ENCODE data around the gene RPS6KA5. TPM values are rescaled to one million over a fixed set of nuclear protein-coding genes. Genes with fewer than 3 reads are reported as not detected.
"Not testable (repeated sequence)": the region's sequence is repeated elsewhere in the genome, so short reads cannot be mapped to it uniquely, and the experiment has no call there.

RPS6KA5 gene
- total RNA-seq, 1 donor from 2014 or later: 16.6 TPM

- no peaks in the 10 kb centered on the region for H3K4me1 Mint-ChIP-seq (ENCODE audit: low read depth)
- intact Hi-C loops (cut with micrococcal nuclease): no loop called here
- no peak overlapping the region for H3K27ac Mint-ChIP-seq
- H3K4me3 Mint-ChIP-seq: no peak overlapping the region
- peaks cover 2% of the 10 kb centered on the region for H3K36me3 Mint-ChIP-seq (ENCODE audit: low read depth)
- peaks cover 2% of the 10 kb centered on the region for H3K27me3 Mint-ChIP-seq (ENCODE audit: insufficient read depth)
- no peak for DNase-seq (ENCODE audit: low spot score)
- H3K9me3 Mint-ChIP-seq: no peaks in the 10 kb centered on the region
Observed at GRCh38 chr14:90858511-90858910, 201.9 kb downstream of the RPS6KA5 start.

DNA sequence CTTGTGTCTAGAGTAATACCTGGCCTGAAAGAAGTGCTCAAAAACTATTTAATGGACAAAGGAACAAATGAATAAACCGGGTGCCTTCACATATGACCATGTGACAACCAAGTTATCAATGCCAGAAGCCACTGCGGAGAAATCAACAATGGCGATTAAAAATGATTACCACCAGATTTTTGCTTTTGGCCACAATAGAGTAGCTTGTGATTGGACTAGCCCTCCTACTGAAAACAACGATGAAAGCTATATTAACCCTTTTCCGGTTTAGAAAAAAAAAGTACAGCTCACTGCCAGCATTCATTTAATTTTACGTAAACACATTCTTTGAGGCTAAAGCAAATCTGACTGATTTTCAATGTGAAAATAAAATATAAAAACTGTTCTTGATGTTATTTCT, 202.6 kb downstream of the RPS6KA5 start:
- H3K4me3 Mint-ChIP-seq: no peak overlapping the region
- no peak overlapping the region for H3K27ac Mint-ChIP-seq
- H3K36me3 Mint-ChIP-seq (ENCODE audit: low read depth): peaks cover 2% of the 10 kb centered on the region
- H3K27me3 Mint-ChIP-seq (ENCODE audit: insufficient read depth): peaks cover 2% of the 10 kb centered on the region
- no peaks in the 10 kb centered on the region for H3K4me1 Mint-ChIP-seq (ENCODE audit: low read depth)
- intact Hi-C loops (cut with micrococcal nuclease): no loop called here
- DNase-seq (ENCODE audit: low spot score): no peak
- H3K9me3 Mint-ChIP-seq: no peaks in the 10 kb centered on the region

DNA sequence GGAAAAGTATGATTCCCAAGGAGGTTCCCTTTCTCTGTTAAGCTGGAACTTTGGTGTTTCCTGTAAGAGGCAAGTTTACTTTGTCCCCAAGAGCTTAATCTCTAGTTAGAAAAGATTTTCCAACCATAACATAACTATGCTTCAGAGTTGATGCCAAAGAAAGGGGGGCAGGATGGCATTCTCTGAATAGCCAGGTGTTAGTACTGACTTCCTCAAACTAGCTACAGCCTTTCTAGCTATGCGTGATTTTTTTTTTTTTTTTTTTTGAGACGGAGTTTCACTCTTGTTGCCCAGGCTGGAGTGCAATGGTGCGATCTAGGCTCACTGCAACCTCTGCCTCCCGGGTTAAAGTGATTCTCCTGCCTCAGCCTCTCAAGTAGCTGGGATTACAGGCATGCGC, 204.3 kb downstream of the RPS6KA5 start:
- H3K27ac Mint-ChIP-seq; intact Hi-C loops (cut with micrococcal nuclease); DNase-seq (ENCODE audit: low spot score); H3K9me3 Mint-ChIP-seq; H3K27me3 Mint-ChIP-seq (ENCODE audit: insufficient read depth); H3K36me3 Mint-ChIP-seq (ENCODE audit: low read depth); H3K4me1 Mint-ChIP-seq (ENCODE audit: low read depth); H3K4me3 Mint-ChIP-seq: not testable (repeated sequence)

DNA sequence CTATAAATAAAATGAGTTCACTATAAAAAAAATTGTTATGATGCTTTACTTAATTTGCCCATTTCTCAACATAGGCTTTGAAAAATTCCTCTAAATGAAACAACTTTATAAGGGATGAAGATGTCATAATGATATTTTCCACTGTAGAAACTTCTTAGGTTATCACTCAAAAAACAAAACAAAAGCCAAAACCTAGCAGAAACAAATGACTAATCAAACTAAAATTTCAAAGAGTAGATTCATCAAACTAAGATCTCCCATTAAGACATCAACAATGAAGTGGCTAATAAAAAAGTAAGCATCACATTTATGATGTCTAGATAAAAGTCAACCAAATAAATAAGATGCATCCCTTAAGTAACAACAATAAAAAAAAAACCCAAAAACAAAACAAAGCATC, 207.3 kb downstream of the RPS6KA5 start:
- no peaks in the 10 kb centered on the region for H3K36me3 Mint-ChIP-seq (ENCODE audit: low read depth)
- DNase-seq (ENCODE audit: low spot score): no peak
- intact Hi-C loops (cut with micrococcal nuclease): no loop called here
- H3K4me3 Mint-ChIP-seq: no peak overlapping the region
- H3K9me3 Mint-ChIP-seq: no peaks in the 10 kb centered on the region
- H3K27me3 Mint-ChIP-seq (ENCODE audit: insufficient read depth): no peaks in the 10 kb centered on the region
- H3K4me1 Mint-ChIP-seq (ENCODE audit: low read depth): no peaks in the 10 kb centered on the region
- H3K27ac Mint-ChIP-seq: no peak overlapping the region

GRCh38 chr14:90851327-90852036, 209.0 kb downstream of the RPS6KA5 start:
- intact Hi-C loops (cut with micrococcal nuclease): no loop called here
- H3K36me3 Mint-ChIP-seq (ENCODE audit: low read depth): no peaks in the 10 kb centered on the region

DNA sequence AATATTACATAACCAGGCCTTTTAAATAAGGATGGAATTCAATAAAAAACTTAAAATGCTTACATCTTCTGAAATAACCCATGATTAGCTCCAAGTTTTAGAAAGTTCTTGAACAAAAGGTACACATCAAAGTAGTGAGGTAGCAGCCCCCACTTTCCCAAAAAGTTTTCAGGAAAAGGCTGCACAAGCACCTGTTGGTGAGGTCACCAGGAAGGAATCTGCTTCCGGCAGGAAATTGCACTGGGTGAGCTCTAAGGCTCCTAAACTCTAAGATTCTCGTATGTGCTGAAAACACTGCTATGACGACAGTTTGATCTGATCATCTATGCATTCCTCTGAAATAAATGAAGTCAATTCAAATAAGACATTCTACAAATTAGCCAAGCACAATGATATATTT, 210.0 kb downstream of the RPS6KA5 start:
- Mint-ChIP-seq H3K4me1 (ENCODE audit: low read depth) (no peaks in the 10 kb centered on the region), H3K4me3 (no peak overlapping the region), H3K27me3 (ENCODE audit: insufficient read depth) (no peaks in the 10 kb centered on the region), H3K27ac (no peak overlapping the region), H3K9me3 (no peaks in the 10 kb centered on the region), H3K36me3 (ENCODE audit: low read depth) (no peaks in the 10 kb centered on the region)
- DNase-seq (ENCODE audit: low spot score): no peak
- intact Hi-C loops (cut with micrococcal nuclease): no loop called here

More at GRCh38 chr14:90851327-90852036, 209.0 kb downstream of the RPS6KA5 start:
- H3K9me3 Mint-ChIP-seq: no peaks in the 10 kb centered on the region
- H3K27ac Mint-ChIP-seq: no peak overlapping the region
- H3K27me3 Mint-ChIP-seq (ENCODE audit: insufficient read depth): no peaks in the 10 kb centered on the region
- no peak for DNase-seq (ENCODE audit: low spot score)
- no peaks in the 10 kb centered on the region for H3K4me1 Mint-ChIP-seq (ENCODE audit: low read depth)
- H3K4me3 Mint-ChIP-seq: no peak overlapping the region

DNA sequence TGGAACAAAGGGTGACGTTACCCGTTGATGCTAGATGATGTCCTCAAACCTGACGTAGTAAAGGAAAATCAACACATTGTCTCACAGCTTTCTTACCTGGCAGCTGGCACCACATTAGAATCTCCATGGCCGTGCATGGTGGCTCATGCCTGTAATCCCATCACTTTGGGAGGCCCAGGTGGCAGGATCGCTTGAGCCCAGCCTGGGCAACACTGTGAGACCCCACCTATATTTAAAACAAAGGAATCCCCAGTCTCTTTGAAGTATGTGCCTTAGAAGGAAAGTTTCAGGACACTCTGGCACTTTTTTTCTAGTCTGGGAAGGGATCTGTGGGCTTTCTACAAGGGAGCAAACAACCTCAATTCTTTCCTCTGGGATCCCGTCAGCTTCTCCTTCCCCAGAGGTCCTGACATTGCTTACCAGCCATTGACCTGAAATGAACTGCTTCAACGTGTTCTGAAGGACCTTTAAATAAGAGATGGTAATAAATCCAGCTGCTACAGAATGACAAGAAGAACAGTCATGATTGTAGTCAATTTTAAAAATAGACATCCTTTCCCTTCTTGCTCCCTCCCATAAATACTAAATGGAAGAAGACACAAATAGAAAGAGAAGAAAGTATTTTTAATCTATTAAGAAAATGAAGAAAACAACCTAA, 210.5 kb downstream of the RPS6KA5 start:
- no peak overlapping the region for H3K27ac Mint-ChIP-seq
- H3K4me1 Mint-ChIP-seq (ENCODE audit: low read depth): no peaks in the 10 kb centered on the region
- intact Hi-C loops (cut with micrococcal nuclease): no loop called here
- no peaks in the 10 kb centered on the region for H3K36me3 Mint-ChIP-seq (ENCODE audit: low read depth)
- no peak for DNase-seq (ENCODE audit: low spot score)
- no peaks in the 10 kb centered on the region for H3K27me3 Mint-ChIP-seq (ENCODE audit: insufficient read depth)
- no peaks in the 10 kb centered on the region for H3K9me3 Mint-ChIP-seq
- no peak overlapping the region for H3K4me3 Mint-ChIP-seq

- no peak for DNase-seq (ENCODE audit: low spot score)
- no peak overlapping the region for H3K27ac Mint-ChIP-seq
- H3K4me1 Mint-ChIP-seq (ENCODE audit: low read depth): no peaks in the 10 kb centered on the region
- no peaks in the 10 kb centered on the region for H3K27me3 Mint-ChIP-seq (ENCODE audit: insufficient read depth)
- no peaks in the 10 kb centered on the region for H3K36me3 Mint-ChIP-seq (ENCODE audit: low read depth)
- intact Hi-C loops (cut with micrococcal nuclease): no loop called here
- no peak overlapping the region for H3K4me3 Mint-ChIP-seq
- no peaks in the 10 kb centered on the region for H3K9me3 Mint-ChIP-seq
Observed at GRCh38 chr14:90848944-90849731, 211.3 kb downstream of the RPS6KA5 start.

DNA sequence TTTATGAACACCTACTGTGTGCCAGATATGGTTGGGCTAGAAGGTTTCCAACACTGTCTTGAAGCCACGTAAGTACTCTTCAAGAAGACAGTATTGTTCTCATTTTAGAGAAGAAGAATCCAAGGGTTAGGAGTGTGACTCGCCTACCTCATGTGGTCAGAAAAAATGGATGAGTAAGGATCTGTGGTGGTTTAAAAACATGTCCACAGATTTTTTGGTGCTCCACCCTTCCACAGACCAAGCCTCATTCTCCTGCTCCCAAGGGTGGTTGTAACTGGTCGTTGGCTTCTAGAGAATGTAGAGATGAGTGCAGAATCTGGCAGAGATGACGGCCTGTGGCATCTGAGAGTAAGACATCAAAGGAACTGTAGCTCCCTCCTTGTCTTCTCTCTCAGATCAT, 213.9 kb downstream of the RPS6KA5 start:
- H3K9me3 Mint-ChIP-seq: no peaks in the 10 kb centered on the region
- no peaks in the 10 kb centered on the region for H3K27me3 Mint-ChIP-seq (ENCODE audit: insufficient read depth)
- H3K36me3 Mint-ChIP-seq (ENCODE audit: low read depth): no peaks in the 10 kb centered on the region
- intact Hi-C loops (cut with micrococcal nuclease): no loop called here
- H3K27ac Mint-ChIP-seq: no peak overlapping the region
- no peaks in the 10 kb centered on the region for H3K4me1 Mint-ChIP-seq (ENCODE audit: low read depth)
- H3K4me3 Mint-ChIP-seq: no peak overlapping the region
- DNase-seq (ENCODE audit: low spot score): no peak

- H3K27ac Mint-ChIP-seq: no peak overlapping the region
- no peak overlapping the region for H3K4me3 Mint-ChIP-seq
- no peaks in the 10 kb centered on the region for H3K4me1 Mint-ChIP-seq (ENCODE audit: low read depth)
- no peak for DNase-seq (ENCODE audit: low spot score)
- H3K27me3 Mint-ChIP-seq (ENCODE audit: insufficient read depth): no peaks in the 10 kb centered on the region
- H3K9me3 Mint-ChIP-seq: no peaks in the 10 kb centered on the region
- intact Hi-C loops (cut with micrococcal nuclease): no loop called here
- H3K36me3 Mint-ChIP-seq (ENCODE audit: low read depth): no peaks in the 10 kb centered on the region
Observed at GRCh38 chr14:90844321-90844720, 216.1 kb downstream of the RPS6KA5 start.

DNA sequence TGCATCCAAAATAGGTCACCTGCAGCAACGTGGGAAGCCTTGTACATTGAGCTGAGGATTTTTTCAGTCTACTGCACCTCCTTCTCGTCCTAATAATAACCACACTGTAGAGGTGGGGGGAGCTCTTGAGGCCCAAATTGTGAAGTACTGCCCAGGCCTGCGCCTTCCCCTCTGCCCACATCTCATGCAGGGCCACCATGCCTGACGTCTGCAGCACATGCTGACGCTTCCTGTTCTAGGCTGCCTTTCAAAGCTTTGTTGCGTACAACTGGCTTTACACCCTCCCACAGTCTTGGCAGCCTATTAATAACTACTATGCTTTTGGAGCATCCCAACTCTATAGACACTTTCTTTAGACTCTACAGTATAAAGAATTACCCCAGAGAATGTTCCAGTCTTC, 217.7 kb downstream of the RPS6KA5 start:
- Mint-ChIP-seq H3K27ac (no peak overlapping the region), H3K4me1 (ENCODE audit: low read depth) (no peaks in the 10 kb centered on the region), H3K4me3 (no peak overlapping the region), H3K9me3 (no peaks in the 10 kb centered on the region), H3K27me3 (ENCODE audit: insufficient read depth) (no peaks in the 10 kb centered on the region), H3K36me3 (ENCODE audit: low read depth) (no peaks in the 10 kb centered on the region)
- intact Hi-C loops (cut with micrococcal nuclease): no loop called here
- DNase-seq (ENCODE audit: low spot score): no peak

GRCh38 chr14:90840667-90841066, 219.8 kb downstream of the RPS6KA5 start:
- DNase-seq (ENCODE audit: low spot score); H3K9me3 Mint-ChIP-seq; H3K4me3 Mint-ChIP-seq; intact Hi-C loops (cut with micrococcal nuclease); H3K36me3 Mint-ChIP-seq (ENCODE audit: low read depth); H3K27ac Mint-ChIP-seq; H3K27me3 Mint-ChIP-seq (ENCODE audit: insufficient read depth): not testable (repeated sequence)
- peaks cover 10% of the 10 kb centered on the region for H3K4me1 Mint-ChIP-seq (ENCODE audit: low read depth)

DNA sequence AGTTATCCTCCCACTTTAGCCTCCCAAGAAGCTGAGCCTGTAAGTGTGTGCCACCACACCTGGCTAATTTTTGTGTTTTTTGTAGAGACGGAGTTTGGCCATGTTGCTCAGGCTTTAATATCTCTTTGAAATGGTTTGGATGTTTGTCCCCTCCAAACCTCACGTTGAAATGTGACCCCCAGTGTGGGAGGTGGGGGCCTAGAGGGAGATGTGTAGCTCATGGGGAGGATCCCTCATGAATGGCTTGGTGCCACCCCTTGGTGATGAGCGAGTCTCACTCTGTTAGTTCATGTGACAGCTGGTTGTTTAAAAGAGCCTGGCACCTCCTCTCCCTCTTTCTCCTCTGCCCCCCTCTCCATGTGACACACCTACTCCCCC, 220.6 kb downstream of the RPS6KA5 start:
- no peaks in the 10 kb centered on the region for H3K9me3 Mint-ChIP-seq
- H3K27ac Mint-ChIP-seq: no peak overlapping the region
- peaks cover 14% of the 10 kb centered on the region for H3K4me1 Mint-ChIP-seq (ENCODE audit: low read depth)
- H3K4me3 Mint-ChIP-seq: no peak overlapping the region
- H3K27me3 Mint-ChIP-seq (ENCODE audit: insufficient read depth): peaks cover 5% of the 10 kb centered on the region
- no peaks in the 10 kb centered on the region for H3K36me3 Mint-ChIP-seq (ENCODE audit: low read depth)
- no peak for DNase-seq (ENCODE audit: low spot score)
- intact Hi-C loops (cut with micrococcal nuclease): no loop called here

Measured in activated T-helper 1 cell treated with anti-CD3 and anti-CD28 coated beads, Interleukin-12 subunit alpha, Interleukin-12 subunit beta, Interleukin-2, Interleukin-4 antibody, amounts not matched to agents 30 ng/mL and 10 ng/mL and 1 ng/mL, durations not matched to agents 14 hours and 24 hours and 36 hours (primary cell).